Mesendoderm (in vitro differentiated cells): ENCODE data around the gene CPT1B.
"Not testable (repeated sequence)": the region's sequence is repeated elsewhere in the genome, so short reads cannot be mapped to it uniquely, and the experiment has no call there.

Experiments
- DNase-seq: peaks from one replicate; pipeline ENCODE4 v3.0.0; 2013
- H2AK5ac ChIP-seq: 2 replicates; pipeline ENCODE4 v1.6.1; 2013; ENCODE audit warnings: low read length, inconsistent platforms
- H2BK120ac ChIP-seq: 2 replicates; pipeline ENCODE4 v1.6.1; 2013; ENCODE audit warnings: low read depth, mild to moderate bottlenecking, low read length, moderate library complexity, mixed read lengths
- H2BK15ac ChIP-seq: replicated peaks from 2 replicates; pipeline ENCODE4 v1.6.1; 2013; ENCODE audit warnings: low read depth, mild to moderate bottlenecking, moderate library complexity
- H2BK5ac ChIP-seq: 2 replicates; pipeline ENCODE4 v1.6.1; 2013; ENCODE audit warnings: low read length, inconsistent platforms
- H3K18ac ChIP-seq: 2 replicates; pipeline ENCODE4 v1.6.1; 2013; ENCODE audit warnings: mild to moderate bottlenecking, low read length, mixed read lengths
- H3K23ac ChIP-seq: one replicate; pipeline ENCODE4 v1.6.1; 2013; ENCODE audit warnings: low read length
- H3K27ac ChIP-seq: 2 replicates; pipeline ENCODE4 v1.5.1; 2013; ENCODE audit warnings: low read depth, mild to moderate bottlenecking, inconsistent platforms, low read length, moderate library complexity
- H3K27me3 ChIP-seq: 2 replicates; pipeline ENCODE4 v1.6.1; 2013; ENCODE audit warnings: low read length, control low read depth, mild to moderate bottlenecking, inconsistent platforms; ENCODE audit not compliant: insufficient read depth, poor library complexity
- H3K36me3 ChIP-seq: 2 replicates; pipeline ENCODE4 v1.6.1; 2013; ENCODE audit warnings: low read length, inconsistent platforms; ENCODE audit not compliant: control insufficient read depth, insufficient read depth
- H3K4ac ChIP-seq: one replicate; pipeline ENCODE4 v1.6.1; 2013; ENCODE audit warnings: low read depth, mild to moderate bottlenecking, low read length, moderate library complexity
- H3K4me1 ChIP-seq: 2 replicates; pipeline ENCODE4 v1.6.1; 2013; ENCODE audit warnings: low read depth, low read length, inconsistent platforms; ENCODE audit not compliant: control insufficient read depth
- H3K4me2 ChIP-seq: 2 replicates; pipeline ENCODE4 v1.6.1; 2013; ENCODE audit warnings: low read length
- H3K4me3 ChIP-seq: 2 replicates; pipeline ENCODE4 v1.5.1; 2013; ENCODE audit warnings: mild to moderate bottlenecking, low read length
- H3K56ac ChIP-seq: one replicate; pipeline ENCODE4 v1.6.1; 2013; ENCODE audit warnings: low read length
- H3K79me1 ChIP-seq: 2 replicates; pipeline ENCODE4 v1.6.1; 2013; ENCODE audit warnings: low read length, inconsistent platforms
- H3K79me2 ChIP-seq: 2 replicates; pipeline ENCODE4 v1.6.1; 2013; ENCODE audit warnings: mild to moderate bottlenecking, low read length; ENCODE audit not compliant: control insufficient read depth, insufficient read depth
- H3K9ac ChIP-seq: 2 replicates; pipeline ENCODE4 v1.6.1; 2013; ENCODE audit warnings: low read length, inconsistent platforms
- H4K5ac ChIP-seq: one replicate; pipeline ENCODE4 v1.6.1; 2013; ENCODE audit warnings: low read length
- H4K8ac ChIP-seq: one replicate; pipeline ENCODE4 v1.6.1; 2013; ENCODE audit warnings: low read depth, mild to moderate bottlenecking, control low read depth, low read length, moderate library complexity
- WGBS: extraction: QIAGEN DNeasy Blood & Tissue Kit; methylation state at CpG from one replicate; pipeline ENCODE4 v1.1.7; 2013; ENCODE audit warnings: low lambda C conversion rate, missing lambda C conversion rate; ENCODE audit not compliant: insufficient coverage; ENCODE audit errors: extremely low coverage; 5-methylcytosine and 5-hydroxymethylcytosine counted together

The CPT1B gene

GRCh38 chr22:50545522-50546325 is 32.5 kb downstream of the CPT1B start, which contains the start of gene KLHDC7B:
Gene KLHDC7B, plus strand, starts transcription at chr22:50545899. Its CDS starts 345 bp downstream, at chr22:50546244.
- no peaks in the 10 kb centered on the region for H3K79me1 ChIP-seq

GRCh38 chr22:50544746-50545253 is 33.4 kb downstream of the CPT1B start:
- Histone ChIP-seq H3K27me3 (no peaks in the 10 kb centered on the region), H3K79me2 (no peaks in the 10 kb centered on the region), H3K4ac (no peak overlapping the region), H3K23ac (no peak overlapping the region), H3K9ac (no peak overlapping the region), H2AK5ac (no peak overlapping the region), H3K4me1 (no peaks in the 10 kb centered on the region), H3K56ac (no peak overlapping the region), H2BK120ac (no peak overlapping the region), H2BK15ac (no peak overlapping the region), H4K8ac (no peak overlapping the region), H2BK5ac (no peak overlapping the region), H3K79me1 (no peaks in the 10 kb centered on the region), H4K5ac (no peak overlapping the region), H3K4me3 (no peak overlapping the region), H3K27ac (no peak overlapping the region), H3K36me3 (no peaks in the 10 kb centered on the region), H3K4me2 (no peak overlapping the region), H3K18ac (no peak overlapping the region)
- no peak for DNase-seq
- no CpG with 5 or more reads among the region's 5 CpGs for WGBS

More at GRCh38 chr22:50545522-50546325, 32.5 kb downstream of the CPT1B start, which contains the start of gene KLHDC7B:
- no peak within 1 kb of the TSS for H2AK5ac ChIP-seq
- H3K79me2 ChIP-seq: no peaks in the 10 kb centered on the region
- no peak within 1 kb of the TSS for H3K4me3 ChIP-seq
- no peaks in the 10 kb centered on the region for H3K4me1 ChIP-seq
- no peak within 1 kb of the TSS for H3K18ac ChIP-seq
- H3K23ac ChIP-seq: no peak within 1 kb of the TSS
- no peak within 1 kb of the TSS for H2BK120ac ChIP-seq
- H3K4ac ChIP-seq: no peak within 1 kb of the TSS
- H3K4me2 ChIP-seq: no peak within 1 kb of the TSS
- no peak within 1 kb of the TSS for H2BK15ac ChIP-seq
- no peak within 1 kb of the TSS for H4K5ac ChIP-seq
- WGBS: no CpG with 5 or more reads among the region's 10 CpGs
- no peak within 1 kb of the TSS for H3K9ac ChIP-seq
- no peaks in the 10 kb centered on the region for H3K36me3 ChIP-seq
- peak; percentile 69 for DNase-seq
- H3K27me3 ChIP-seq: no peaks in the 10 kb centered on the region
- no peak within 1 kb of the TSS for H2BK5ac ChIP-seq
- no peak within 1 kb of the TSS for H3K27ac ChIP-seq
- no peak within 1 kb of the TSS for H3K56ac ChIP-seq
- no peak within 1 kb of the TSS for H4K8ac ChIP-seq

GRCh38 chr22:50544078-50544745 is 34.0 kb downstream of the CPT1B start:
- no peak overlapping the region for H3K27ac ChIP-seq
- no CpG with 5 or more reads among the region's 52 CpGs for WGBS
- peak; percentile 85 for DNase-seq

GRCh38 chr22:50542416-50542927 is 35.8 kb downstream of the CPT1B start:
- no peak overlapping the region for H3K4ac ChIP-seq
- no CpG with 5 or more reads among the region's 19 CpGs for WGBS
- no peaks in the 10 kb centered on the region for H3K4me1 ChIP-seq
- H2BK15ac ChIP-seq: no peak overlapping the region
- no peak overlapping the region for H3K4me3 ChIP-seq
- H3K79me1 ChIP-seq: no peaks in the 10 kb centered on the region
- H3K23ac ChIP-seq: no peak overlapping the region
- H3K4me2 ChIP-seq: no peak overlapping the region
- no peak for DNase-seq
- H3K27ac ChIP-seq: no peak overlapping the region
- H3K36me3 ChIP-seq: no peaks in the 10 kb centered on the region
- H2BK5ac ChIP-seq: no peak overlapping the region
- no peak overlapping the region for H3K9ac ChIP-seq
- no peak overlapping the region for H4K8ac ChIP-seq
- no peaks in the 10 kb centered on the region for H3K79me2 ChIP-seq
- no peak overlapping the region for H3K56ac ChIP-seq
- no peak overlapping the region for H2AK5ac ChIP-seq
- no peaks in the 10 kb centered on the region for H3K27me3 ChIP-seq
- no peak overlapping the region for H3K18ac ChIP-seq
- no peak overlapping the region for H4K5ac ChIP-seq
- H2BK120ac ChIP-seq: no peak overlapping the region

More at GRCh38 chr22:50544078-50544745, 34.0 kb downstream of the CPT1B start:
- no peak overlapping the region for H2BK120ac ChIP-seq
- no peaks in the 10 kb centered on the region for H3K36me3 ChIP-seq
- H3K56ac ChIP-seq: peak overlapping the region; percentile 64
- H3K4ac ChIP-seq: no peak overlapping the region
- no peaks in the 10 kb centered on the region for H3K27me3 ChIP-seq
- H3K79me1 ChIP-seq: no peaks in the 10 kb centered on the region
- H3K9ac ChIP-seq: no peak overlapping the region
- H3K18ac ChIP-seq: no peak overlapping the region
- H3K4me1 ChIP-seq: no peaks in the 10 kb centered on the region
- no peak overlapping the region for H4K8ac ChIP-seq
- no peak overlapping the region for H3K4me3 ChIP-seq
- H2AK5ac ChIP-seq: no peak overlapping the region
- H3K4me2 ChIP-seq: no peak overlapping the region
- no peak overlapping the region for H2BK5ac ChIP-seq
- no peak overlapping the region for H4K5ac ChIP-seq
- H3K79me2 ChIP-seq: no peaks in the 10 kb centered on the region
- H2BK15ac ChIP-seq: no peak overlapping the region
- no peak overlapping the region for H3K23ac ChIP-seq

- H3K4ac ChIP-seq, H3K18ac ChIP-seq, H3K56ac ChIP-seq, H3K79me2 ChIP-seq, DNase-seq, H3K27ac ChIP-seq, H3K23ac ChIP-seq, H3K27me3 ChIP-seq, H3K36me3 ChIP-seq, H3K4me2 ChIP-seq, H4K5ac ChIP-seq, H3K9ac ChIP-seq, H2BK15ac ChIP-seq, H3K79me1 ChIP-seq, H2BK5ac ChIP-seq, H3K4me3 ChIP-seq, H3K4me1 ChIP-seq, H2AK5ac ChIP-seq, H4K8ac ChIP-seq, H2BK120ac ChIP-seq: not testable (repeated sequence)
- WGBS: no CpG with 5 or more reads among the region's 5 CpGs
These were observed 36.6 kb downstream of the CPT1B start for GRCh38 chr22:50541667-50542026.
